Glomerular visceral epithelial cell (primary cell): ENCODE results near the gene SPCS2.
A peak's percentile ranks its signal among the peaks of the same experiment; 100 is the strongest.
"Not testable (repeated sequence)": the region's sequence is repeated elsewhere in the genome, so short reads cannot be mapped to it uniquely, and the experiment has no call there.

ENCODE experiments used
- DNase-seq: peaks from one replicate; pipeline ENCODE4 v3.0.0-alpha.2; 2016; ENCODE audit errors: extremely low spot score

The SPCS2 gene

DNA sequence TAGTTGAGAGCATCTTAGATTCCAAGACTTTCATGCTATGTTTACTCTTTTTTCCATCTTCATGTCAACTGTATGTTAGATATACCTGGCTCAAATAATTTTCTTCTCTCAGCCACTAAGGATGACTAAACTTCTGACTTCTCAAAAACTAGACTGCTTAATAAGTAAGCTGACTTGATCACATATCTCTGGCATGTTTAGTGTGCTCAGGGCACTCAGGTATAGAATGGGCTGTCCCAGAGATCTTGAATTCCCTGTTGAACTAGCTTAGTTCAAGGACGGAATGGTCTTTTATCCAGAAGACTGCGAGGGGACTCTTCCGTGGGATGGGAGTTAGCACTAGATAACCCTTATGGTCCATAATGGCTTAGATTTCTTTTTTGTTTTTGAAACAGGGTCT is 52.6 kb downstream of the SPCS2 start:
- no peak for DNase-seq

DNA sequence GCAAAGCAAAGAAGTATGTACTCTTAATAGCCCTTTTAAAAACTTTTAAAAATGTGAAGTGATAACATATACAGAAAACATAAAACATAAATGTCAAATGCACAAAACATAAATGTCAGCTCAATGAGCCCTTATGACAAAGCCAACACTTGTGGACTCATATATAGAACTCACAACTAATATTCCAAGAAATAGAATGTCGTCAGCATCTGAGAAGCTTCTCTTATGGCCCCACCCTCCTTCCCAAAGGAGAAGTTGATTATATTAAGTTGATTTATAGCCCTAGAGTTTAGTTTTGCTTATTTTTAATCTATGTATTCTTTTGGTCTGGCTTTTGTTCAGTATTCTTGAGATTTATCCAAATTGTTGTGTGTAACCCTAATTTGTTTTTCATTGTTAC is 53.5 kb downstream of the SPCS2 start:
- no peak for DNase-seq

DNA sequence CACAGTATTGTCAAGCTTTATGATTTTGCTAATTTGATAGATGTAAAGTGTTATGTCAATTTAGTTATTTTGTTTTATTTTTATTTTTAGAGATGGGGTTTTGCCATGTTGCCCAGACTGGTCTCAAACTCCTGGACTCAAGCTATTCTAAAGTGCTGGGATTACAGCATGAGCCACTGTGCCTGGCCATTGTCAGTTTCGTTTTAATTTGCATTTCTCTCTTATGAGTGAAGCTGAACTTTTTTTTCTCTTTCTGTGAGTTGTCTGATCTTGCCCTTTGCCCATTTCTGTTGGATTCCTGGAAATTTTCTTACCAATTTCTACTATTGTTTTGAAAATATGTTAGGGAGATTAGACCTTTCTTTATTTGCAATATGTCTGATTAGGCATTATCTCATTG is 55.1 kb downstream of the SPCS2 start:
- DNase-seq, result no peak

DNA sequence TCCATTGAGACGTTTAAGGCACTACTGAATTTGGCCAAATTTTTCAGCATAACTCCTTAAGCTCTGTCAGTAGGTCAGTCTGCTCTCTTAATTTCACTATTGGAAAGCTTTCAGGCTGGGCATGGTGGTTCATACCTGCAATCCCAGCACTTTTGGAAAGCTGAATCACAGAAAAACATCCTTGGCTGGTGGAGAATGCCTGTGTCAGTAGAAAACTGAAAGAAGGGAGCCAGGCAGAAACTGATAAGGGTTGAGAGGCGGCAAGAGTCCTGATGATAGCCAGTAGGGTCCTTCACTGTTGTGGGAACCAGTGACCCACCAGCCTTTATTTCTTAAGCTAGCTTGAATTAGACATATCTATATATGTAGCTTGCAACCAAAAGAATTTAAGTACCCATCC is 62.3 kb downstream of the SPCS2 start:
- no peak for DNase-seq

DNA sequence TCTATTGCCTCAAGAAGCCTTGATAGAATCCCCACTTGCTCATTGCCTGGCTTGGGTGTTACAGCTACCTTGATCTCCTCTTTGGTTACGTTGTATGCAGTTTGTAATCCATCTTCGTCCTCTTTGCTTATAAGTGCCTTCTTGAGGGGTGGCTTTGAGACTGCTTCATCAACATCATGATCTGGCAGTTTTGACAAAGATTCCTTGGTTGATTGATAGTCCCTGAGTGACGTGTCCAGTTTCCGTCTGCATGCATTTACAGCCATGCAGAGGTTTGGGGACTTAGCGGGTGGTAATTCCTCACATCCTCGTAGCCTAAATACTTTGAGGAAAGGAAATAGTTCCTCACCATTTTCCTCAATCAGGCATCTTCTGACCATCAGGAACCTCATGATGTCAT is 62.8 kb downstream of the SPCS2 start:
- no peak for DNase-seq

DNA sequence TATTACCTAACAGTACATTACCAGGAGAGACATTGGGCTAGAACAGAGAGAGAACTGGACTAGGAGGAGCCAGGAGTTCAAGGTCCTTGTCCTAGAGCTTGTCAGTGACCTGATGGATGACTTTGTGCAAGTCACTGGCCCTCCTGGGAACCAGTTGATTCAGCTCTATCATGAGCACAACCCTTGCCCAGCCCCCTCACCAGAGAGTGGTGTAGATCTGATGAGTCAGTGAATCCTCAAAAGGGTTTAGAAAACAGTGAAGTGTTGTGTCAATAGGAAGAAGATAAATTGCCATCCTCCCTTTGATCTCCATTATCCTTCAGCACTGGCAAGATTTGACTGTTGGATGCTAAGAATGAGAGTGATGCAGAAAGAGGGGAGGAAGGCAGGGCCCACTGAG is 64.0 kb downstream of the SPCS2 start:
- DNase-seq, result no peak

DNA sequence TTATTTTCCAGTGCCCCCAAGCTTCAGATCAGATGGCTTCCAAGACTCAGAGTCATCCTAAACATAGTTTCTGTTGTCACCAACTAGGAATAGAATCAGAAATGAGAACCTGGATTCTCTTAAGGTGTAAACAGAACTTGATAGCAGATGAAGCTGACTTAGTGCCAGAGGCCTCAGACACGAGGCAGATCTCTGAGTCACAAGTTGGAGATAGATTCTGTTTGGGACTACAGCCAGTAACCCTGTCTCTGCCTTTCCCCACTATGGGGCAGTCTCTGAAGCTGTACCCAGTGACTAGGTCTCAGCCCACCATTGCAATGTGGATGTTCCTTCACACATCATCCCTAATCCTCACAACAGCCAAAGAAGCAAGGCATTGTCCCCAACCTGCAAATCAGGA is 65.1 kb downstream of the SPCS2 start:
- peak; percentile 22 for DNase-seq

DNA sequence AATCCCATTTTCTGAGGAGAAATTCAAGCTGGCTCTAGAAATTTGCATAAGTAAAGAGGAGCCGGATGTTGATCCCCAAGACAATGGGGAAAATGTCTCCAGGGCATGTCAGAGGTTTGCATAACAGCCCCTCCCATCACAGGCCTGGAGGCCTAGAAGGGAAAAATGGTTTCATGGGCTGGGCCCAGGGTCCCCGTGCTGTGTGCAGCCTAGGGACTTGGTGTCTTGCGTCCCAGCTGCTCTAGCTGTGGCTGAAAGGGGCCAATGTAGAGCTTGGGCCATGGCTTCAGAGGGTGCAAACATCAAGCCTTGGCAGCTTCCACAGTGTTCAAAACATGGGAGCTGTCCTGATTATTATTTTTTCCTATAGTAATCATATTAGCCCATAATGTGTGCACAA is 70.1 kb downstream of the SPCS2 start:
- DNase-seq, result not testable (repeated sequence)

DNA sequence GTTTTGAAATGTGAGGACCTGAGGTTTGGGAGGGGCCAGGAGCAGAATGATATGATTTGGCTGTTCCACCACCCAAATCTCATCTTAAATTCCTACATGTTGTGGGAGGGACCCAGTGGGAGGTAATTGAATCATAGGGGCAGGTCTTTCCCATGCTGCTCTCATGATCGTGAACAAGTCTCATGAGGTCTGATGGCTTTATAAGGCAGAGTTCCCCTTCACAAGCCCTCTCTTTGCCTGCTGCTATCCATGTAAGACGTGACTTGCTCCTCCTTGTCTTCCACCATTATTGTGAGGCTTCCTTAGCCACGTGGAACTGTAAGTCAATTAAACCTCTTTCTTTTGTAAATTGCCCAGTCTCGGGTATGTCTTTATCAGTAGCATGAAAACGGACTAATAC is 71.3 kb downstream of the SPCS2 start:
- DNase-seq, result not testable (repeated sequence)

DNA sequence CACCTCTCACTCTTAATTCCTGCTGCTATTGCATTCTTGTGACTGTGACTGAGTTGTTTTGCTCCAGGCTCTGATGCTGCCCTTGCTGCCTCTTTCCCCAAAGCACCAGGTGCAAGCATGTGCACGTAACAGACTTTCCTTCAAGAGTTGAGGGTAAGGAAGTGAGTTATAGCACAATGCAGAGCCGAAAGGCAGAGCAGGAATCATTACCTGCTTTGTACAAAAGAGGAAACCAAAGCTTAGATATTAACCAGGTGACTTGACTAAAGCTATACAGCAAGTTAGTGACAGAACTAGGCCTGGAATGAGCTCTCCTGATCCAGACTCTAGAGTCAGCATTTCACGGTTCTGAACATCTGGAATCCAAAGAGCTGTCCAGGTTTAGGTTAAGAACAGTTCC is 73.2 kb downstream of the SPCS2 start:
- DNase-seq, result peak; percentile 27

DNA sequence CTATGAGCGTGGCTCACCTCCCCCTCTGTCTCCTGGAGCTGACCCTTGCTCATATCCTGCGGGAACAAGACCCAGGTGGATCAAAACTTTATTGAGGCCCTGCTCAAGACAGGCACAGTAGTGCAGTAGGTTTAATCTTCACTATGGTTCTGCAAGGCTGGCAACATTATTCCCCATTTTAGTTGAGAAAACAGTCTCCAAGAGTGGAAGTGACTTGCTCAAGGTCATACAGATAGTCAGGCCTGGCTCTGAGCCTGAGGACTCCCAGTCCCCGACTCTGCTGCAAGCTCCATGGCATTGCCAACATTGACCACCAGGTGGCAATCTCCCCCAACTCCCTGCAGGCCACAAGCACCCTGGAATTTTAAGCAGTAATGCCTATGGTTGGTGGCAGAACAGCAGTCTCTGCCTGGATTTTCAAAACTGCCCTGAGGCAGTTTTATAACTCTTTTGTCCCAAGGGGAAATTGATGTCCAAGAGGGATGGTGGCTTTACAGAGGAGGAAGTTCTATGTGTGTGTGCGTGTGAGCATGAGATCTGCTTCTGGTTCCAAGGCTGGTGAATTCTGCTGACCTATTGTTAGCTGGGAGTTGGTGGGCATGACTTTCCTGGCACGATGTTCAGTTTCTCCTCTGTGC is 73.8 kb downstream of the SPCS2 start:
- DNase-seq, result peak; percentile 86

DNA sequence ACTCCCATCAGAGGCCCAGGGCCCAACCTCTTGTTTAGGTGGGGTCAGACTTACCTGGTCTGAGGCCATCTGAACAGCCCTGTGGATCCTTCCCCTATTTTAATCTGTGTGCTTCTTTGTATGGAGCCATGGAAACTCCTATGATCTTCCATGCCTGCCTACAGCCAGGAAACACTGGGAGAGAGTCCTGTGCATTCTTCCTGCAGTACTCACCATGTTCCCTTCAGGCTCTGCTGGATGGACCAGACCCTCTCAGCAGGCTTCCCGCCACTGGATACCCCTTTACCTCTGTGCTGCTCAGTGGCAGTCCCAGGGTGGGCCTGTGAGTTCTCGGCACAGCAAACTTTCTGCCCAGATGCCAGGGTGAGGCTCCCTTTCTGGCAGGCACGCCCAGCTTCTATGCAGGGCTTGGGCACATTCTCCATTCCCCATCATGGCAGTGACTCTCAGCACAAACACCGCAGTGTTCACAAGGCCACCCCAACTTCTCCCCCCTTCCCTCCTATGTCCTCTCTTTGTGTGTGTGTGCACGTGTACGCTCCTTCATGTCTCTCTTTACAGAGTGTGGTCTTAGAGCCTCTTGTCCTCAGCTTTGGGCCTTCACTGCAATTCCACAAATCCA is 74.5 kb downstream of the SPCS2 start:
- DNase-seq, result no peak

DNA sequence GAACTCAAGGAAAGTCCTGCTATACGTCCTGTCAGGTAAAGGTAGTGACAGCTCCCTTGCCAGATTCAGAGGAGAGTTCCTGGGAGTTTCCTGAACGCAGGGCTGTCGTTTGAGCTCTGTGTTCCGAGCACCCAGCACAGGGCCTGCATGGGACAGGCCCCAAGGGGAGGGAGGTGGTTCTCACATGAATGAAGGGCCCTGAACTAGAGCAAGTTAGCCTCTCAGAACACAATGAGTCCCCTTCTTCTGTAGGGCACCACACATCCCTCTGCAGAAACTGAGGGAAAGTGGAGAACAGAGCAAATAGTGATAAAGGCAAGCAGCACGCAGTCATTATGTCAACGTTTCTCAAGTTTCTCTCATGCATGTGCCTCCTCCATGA is 75.0 kb downstream of the SPCS2 start:
- DNase-seq, result no peak

DNA sequence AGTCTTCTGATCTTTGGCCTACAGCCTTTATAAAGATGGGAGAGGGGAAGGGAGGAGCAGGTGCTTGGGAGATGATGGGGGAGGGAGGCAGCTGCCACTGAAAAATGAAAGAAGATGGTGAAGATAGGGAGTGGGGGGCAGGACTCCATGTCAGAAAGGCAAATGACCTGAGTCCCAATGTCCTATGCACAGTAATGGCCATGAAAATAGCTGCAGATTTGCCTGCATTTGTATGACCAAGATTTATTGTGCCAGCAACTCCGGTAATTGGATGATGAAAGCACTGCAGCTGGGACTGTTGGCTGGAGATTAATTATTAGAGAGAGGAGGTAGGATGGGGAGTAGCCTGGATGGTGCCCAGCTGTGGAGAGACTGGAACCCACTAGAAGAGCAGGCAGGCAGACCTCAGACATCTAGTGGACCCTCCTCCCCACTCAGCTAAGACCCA is 75.7 kb downstream of the SPCS2 start:
- no peak for DNase-seq

DNA sequence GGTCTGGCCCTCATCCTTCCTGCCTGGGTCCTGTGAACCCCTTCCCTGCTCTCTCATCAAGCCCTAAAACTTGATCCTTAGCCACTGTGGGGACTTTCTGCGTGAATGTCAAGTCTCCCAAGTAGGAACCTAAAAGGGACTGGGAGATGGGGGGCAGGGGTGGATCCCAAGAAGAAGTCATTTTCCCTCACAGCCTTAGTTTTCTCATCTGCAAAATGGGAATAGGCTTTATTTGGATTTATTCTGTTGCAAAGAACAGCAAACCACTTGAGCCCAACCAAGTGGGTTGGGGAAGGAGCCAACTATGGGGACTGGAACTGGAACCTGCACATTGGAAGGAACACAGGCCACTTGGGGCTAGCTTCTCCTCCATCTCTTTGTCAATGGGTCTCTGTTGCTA is 76.5 kb downstream of the SPCS2 start:
- DNase-seq, result no peak

DNA sequence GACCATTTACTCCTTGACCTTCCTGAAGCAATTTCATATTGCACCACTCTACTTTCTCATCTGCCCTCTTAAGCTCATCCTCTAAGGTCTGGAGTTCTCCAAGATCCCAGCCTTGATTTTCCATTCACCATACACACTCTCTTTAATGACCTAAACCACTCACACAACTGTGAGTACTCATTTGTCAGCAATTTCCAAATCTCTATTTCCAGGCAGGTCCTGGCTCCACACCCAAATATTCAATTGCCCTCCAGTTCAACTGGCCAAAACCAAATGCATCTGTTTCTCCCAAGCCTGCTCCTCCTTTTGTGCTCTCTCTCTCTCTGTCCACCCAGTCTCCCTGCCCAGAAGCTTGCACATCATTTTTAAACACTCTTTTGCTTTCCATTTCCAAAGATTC is 79.3 kb downstream of the SPCS2 start:
- no peak for DNase-seq
